ENCODE results near the gene NPM1.

DNA sequence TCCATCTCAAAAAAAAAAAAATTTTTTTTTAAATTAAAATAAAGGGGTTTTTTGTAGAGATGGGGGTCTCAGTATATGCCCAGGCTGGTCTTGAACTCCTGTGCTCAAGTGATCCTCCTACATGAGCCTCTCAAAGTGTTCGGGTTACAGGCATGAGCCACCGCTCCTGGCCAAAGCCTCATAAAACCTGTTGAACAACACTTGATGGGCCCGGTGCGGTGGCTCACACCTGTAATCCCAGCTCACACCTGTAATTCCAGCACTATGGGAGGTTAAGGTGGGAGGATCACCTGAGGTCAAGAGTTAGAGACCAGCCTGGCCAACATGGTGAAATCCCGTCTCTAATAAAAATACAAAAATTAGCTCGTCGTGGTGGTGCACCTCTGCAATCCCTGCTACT is 7.7 kb upstream of the NPM1 start:
- TF ChIP-seq ZNF514 (tag by site-specific recombination; IDR thresholded peaks at IDR 0.05) (no peak), ZNF513 (tag by site-specific recombination; IDR thresholded peaks at IDR 0.05) (no peak), ZNF121 (tag by site-specific recombination; IDR thresholded peaks at IDR 0.05) (no peak), ZNF544 (tag by site-specific recombination; IDR thresholded peaks at IDR 0.05) (no peak), ZNF549 (tag by site-specific recombination; IDR thresholded peaks at IDR 0.05) (no peak)
- TF ChIP-seq, protein P1, sequence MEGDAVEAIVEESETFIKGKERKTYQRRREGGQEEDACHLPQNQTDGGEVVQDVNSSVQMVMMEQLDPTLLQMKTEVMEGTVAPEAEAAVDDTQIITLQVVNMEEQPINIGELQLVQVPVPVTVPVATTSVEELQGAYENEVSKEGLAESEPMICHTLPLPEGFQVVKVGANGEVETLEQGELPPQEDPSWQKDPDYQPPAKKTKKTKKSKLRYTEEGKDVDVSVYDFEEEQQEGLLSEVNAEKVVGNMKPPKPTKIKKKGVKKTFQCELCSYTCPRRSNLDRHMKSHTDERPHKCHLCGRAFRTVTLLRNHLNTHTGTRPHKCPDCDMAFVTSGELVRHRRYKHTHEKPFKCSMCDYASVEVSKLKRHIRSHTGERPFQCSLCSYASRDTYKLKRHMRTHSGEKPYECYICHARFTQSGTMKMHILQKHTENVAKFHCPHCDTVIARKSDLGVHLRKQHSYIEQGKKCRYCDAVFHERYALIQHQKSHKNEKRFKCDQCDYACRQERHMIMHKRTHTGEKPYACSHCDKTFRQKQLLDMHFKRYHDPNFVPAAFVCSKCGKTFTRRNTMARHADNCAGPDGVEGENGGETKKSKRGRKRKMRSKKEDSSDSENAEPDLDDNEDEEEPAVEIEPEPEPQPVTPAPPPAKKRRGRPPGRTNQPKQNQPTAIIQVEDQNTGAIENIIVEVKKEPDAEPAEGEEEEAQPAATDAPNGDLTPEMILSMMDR (tag by site-specific recombination; IDR thresholded peaks at IDR 0.05): no peak
